Adrenal gland (tissue), 5 donors: ENCODE measurements around the gene DNHD1.

Experiments
- POLR2A ChIP-seq, 2 donors: fragments of 450-650 bp; IDR thresholded peaks; one replicate each; pipeline ENCODE4 v1.6.1; 2017; ENCODE audit warnings: antibody characterized with exemption in 2 of 2, mild to moderate bottlenecking in 2 of 2, moderate library complexity in 1 of 2
- TF ChIP-seq, protein P1 (sequence below), 6 experiments: fragments of 450-650 bp in 4 of 6; fragments of 200-600 bp in 2 of 6; sonication (generic) in 1 of 6; IDR thresholded peaks; 1 replicate in 5 of 6; 2 replicates in 1 of 6; pipeline versions ENCODE4 v1.5.1 to v1.8.0; 2016 to 2021; ENCODE audit warnings: antibody characterized with exemption in 6 of 6, mild to moderate bottlenecking in 2 of 6, moderate library complexity in 1 of 6
- donor health status: DM: no; HTN: no; CAD: no.

DNA sequence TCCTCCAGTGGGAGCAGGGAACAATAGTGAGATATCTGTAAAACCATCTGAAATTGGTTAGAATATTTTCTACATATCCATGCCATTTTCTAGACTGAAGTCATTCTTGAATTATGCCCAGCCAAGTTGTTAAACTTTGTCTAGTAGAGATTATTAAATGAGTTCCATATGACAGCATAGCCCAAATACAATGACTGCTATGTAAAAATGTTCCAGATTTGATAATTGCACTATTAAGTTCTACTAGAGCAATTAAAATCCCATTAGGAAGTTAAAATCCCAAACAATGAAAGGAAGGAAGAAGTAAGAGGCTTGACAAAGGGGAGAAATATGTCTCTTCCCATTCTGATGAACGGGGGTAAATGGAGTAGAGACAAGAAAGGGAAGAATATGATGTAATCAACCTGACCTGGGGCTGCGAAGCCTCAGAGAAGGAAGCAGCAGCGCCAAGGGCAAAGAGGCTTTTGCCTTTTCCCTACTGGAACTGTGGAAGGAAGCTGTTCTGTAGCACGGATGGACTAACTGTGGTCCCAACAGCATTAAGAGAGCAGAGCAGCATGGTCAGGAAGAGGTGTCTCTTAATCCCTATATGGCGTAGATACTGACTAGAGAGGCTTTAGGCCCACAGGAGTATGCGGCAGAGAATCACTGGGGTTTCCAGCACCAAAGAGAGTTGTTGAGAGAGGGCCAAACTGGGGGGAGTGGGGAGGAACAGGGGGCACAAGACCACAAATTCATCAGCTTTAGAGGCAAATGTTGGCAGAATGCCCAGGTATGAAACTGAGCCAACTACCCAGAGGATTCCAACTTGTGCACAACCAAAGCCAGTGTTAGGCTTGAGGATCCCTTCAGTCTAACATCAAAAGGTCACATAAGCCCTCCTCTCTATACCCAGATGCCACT lies 79.6 kb downstream of the DNHD1 start:
- TF ChIP-seq POLR2A (IDR thresholded peaks at IDR 0.05): no peak
- TF ChIP-seq, protein P1, sequence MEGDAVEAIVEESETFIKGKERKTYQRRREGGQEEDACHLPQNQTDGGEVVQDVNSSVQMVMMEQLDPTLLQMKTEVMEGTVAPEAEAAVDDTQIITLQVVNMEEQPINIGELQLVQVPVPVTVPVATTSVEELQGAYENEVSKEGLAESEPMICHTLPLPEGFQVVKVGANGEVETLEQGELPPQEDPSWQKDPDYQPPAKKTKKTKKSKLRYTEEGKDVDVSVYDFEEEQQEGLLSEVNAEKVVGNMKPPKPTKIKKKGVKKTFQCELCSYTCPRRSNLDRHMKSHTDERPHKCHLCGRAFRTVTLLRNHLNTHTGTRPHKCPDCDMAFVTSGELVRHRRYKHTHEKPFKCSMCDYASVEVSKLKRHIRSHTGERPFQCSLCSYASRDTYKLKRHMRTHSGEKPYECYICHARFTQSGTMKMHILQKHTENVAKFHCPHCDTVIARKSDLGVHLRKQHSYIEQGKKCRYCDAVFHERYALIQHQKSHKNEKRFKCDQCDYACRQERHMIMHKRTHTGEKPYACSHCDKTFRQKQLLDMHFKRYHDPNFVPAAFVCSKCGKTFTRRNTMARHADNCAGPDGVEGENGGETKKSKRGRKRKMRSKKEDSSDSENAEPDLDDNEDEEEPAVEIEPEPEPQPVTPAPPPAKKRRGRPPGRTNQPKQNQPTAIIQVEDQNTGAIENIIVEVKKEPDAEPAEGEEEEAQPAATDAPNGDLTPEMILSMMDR (IDR thresholded peaks at IDR 0.05): no peak
